Measurements from ENCODE around the gene CHAC2. TPM values are rescaled to one million over a fixed set of nuclear protein-coding genes. Genes with fewer than 3 reads are reported as not detected.
A peak's percentile ranks its signal among the peaks of the same experiment; 100 is the strongest.

CHAC2 gene
- total and polyA plus RNA-seq, 9 of the 15 experiments (the other 6 are each of a cell fraction or from before 2014, with no cell fraction given), result 9.8 to 35.6 (median 18.2) TPM

DNA sequence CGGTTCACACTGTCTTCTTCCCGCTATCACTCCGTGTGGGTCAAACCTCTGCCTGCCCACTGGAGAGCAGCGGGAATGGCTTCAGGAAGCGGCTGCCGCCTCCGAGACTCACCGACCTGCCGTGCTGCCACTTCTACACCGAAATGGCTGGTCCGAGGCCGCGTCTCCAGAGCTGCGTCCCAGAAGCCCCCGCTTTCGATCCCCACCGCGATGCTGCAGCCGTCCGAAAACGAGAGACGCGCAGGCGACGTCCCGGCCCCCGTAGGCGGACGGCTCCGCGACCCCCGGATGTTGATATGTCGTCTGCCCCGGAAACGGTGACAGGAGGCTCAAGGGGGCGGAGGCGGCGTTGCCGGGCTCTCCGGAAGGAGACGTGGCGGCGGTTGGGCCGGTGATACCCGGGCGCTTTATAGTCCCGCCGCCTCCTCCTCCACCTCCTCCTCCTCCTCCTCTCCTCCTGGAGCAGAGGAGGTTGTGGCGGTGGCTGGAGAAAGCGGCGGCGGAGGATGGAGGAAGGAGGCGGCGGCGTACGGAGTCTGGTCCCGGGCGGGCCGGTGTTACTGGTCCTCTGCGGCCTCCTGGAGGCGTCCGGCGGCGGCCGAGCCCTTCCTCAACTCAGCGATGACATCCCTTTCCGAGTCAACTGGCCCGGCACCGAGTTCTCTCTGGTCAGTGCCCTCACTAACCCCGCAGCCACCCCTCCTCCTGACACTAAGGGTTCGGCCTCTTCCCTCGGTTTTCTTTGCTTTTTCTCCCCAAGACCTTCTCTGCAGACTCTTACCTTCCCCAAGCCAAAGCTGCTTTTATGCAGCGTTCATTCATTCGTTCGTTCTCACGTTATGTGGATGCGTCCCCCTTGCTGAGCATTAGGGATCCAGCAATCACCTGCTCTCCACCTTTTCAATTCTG is 19.4 kb downstream of the CHAC2 start, which contains the start of the genes ASB3 and ERLEC1 (continued):
- TF ChIP-seq, protein P1, sequence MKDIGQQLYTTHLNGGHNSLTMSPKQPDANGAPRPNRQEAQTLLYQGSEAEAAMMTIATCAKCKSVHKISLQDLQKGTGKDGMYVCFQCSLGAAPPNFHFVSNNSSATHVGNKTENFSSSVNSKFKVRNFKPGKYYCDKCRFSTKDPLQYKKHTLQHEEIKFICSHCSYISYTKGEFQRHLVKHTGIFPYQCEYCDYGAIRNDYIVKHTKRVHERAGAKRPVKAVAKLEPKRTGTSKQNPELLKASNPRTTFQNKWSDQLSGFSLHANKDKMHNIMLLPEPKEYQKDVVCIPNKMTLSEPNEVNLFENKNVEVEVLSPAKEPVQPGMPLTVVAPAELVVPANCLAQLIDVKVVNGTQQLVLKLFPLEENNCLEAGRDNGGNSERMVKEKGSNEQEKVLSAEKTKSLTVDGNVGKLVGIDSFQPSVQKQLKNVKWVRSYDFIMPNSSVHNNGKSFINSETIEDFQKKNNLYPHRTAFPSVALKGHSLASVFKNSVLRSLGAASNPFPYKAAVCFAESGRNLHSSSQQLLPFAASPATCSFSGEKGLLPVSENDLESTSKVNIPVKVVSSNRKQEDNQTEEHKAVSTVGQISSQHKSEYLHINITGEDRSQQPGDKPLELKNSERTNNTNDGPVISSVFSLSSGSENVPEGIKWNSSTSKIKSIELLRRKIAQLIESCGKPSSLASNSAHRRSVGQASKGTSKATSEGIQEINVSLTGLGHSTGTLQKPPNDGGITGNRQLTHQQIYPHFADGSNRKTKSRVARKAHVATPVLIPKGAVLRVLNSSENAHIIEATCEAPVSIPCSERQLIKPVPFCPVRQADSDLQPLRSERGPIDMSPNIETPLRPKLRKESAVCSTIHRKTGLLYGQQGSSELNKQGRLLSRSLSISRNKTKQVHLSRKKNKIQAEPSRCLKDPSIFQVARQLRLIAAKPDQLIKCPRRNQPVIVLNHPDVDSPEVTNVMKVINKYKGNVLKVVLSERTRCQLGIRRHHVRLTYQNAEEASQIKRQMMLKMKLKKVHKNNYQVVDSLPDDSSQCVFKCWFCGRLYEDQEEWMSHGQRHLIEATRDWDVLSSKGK (CRISPR knock-in tag; IDR thresholded peaks at IDR 0.05), result no peak
- peak; percentile 51; the same call in 1 of the 2 replicates for TF ChIP-seq SOX6 (IDR thresholded peaks at IDR 0.05)
- no peak; the same call in 1 of the 2 replicates for TF ChIP-seq RFX1 (IDR thresholded peaks at IDR 0.05)
- peak; percentile 81 for TF ChIP-seq SMAD4 (CRISPR knock-in tag; conservative IDR thresholded peaks at IDR 0.05)
- TF ChIP-seq NCOA6 (IDR thresholded peaks at IDR 0.05), result no peak
- TF ChIP-seq RCOR1 (IDR thresholded peaks at IDR 0.05; ENCODE audit: borderline replicate concordance in 1 of 2, low read depth in 2 of 2, low read length in 2 of 2), result peak in 1 of 2 experiments; percentile 66; a peak in 2 of 4 replicates
- TF ChIP-seq HNRNPUL1 (IDR thresholded peaks at IDR 0.05; ENCODE audit: low read length), result no peak
- no peak for TF ChIP-seq TSC22D4 (tag; IDR thresholded peaks at IDR 0.05)
- no peak for TF ChIP-seq CSDE1 (IDR thresholded peaks at IDR 0.05)
- no peak for TF ChIP-seq CCAR2 (IDR thresholded peaks at IDR 0.05; ENCODE audit: low read depth, low read length)
- TF ChIP-seq, protein P2, sequence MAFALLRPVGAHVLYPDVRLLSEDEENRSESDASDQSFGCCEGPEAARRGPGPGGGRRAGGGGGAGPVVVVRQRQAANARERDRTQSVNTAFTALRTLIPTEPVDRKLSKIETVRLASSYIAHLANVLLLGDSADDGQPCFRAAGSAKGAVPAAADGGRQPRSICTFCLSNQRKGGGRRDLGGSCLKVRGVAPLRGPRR (CRISPR knock-in tag; IDR thresholded peaks at IDR 0.05), result no peak
- TF ChIP-seq RBBP5 (IDR thresholded peaks at IDR 0.05; ENCODE audit: borderline replicate concordance, insufficient read depth, low read length, poor library complexity, severe bottlenecking), result peak; percentile 99
- TF ChIP-seq ZNF24 (IDR thresholded peaks at IDR 0.05), result peak; percentile 90
- TF ChIP-seq RBM39 (optimal IDR thresholded peaks at IDR 0.05; ENCODE audit: low read depth, low read length), result no peak
- no peak for TF ChIP-seq HNRNPLL (IDR thresholded peaks at IDR 0.05; ENCODE audit: low read depth, low read length, poor library complexity, severe bottlenecking)
- no peak for TF ChIP-seq RBM22 (IDR thresholded peaks at IDR 0.05; ENCODE audit: low read depth, low read length, poor library complexity, severe bottlenecking)
- TF ChIP-seq, protein P3, sequence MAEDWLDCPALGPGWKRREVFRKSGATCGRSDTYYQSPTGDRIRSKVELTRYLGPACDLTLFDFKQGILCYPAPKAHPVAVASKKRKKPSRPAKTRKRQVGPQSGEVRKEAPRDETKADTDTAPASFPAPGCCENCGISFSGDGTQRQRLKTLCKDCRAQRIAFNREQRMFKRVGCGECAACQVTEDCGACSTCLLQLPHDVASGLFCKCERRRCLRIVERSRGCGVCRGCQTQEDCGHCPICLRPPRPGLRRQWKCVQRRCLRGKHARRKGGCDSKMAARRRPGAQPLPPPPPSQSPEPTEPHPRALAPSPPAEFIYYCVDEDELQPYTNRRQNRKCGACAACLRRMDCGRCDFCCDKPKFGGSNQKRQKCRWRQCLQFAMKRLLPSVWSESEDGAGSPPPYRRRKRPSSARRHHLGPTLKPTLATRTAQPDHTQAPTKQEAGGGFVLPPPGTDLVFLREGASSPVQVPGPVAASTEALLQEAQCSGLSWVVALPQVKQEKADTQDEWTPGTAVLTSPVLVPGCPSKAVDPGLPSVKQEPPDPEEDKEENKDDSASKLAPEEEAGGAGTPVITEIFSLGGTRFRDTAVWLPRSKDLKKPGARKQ (CRISPR knock-in tag; IDR thresholded peaks at IDR 0.05), result no peak
- TF ChIP-seq ELF2 (CRISPR knock-in tag; IDR thresholded peaks at IDR 0.05), result peak; percentile 76
- no peak for TF ChIP-seq POLR3A (IDR thresholded peaks at IDR 0.05; ENCODE audit: borderline replicate concordance, extremely low read depth, insufficient read depth, insufficient read length)
- TF ChIP-seq NFE2L1 (tag; IDR thresholded peaks at IDR 0.05; ENCODE audit: borderline replicate concordance, low read depth), result no peak
- no peak for TF ChIP-seq ZNF764 (CRISPR knock-in tag; IDR thresholded peaks at IDR 0.05; ENCODE audit: low read depth)
- TF ChIP-seq NCOA2 (IDR thresholded peaks at IDR 0.05; ENCODE audit: partially characterized antibody in 2 of 2), result no peak

Measured in K562 (cell line).